H7 (cell line): ENCODE data around the gene VPS72. TPM values are rescaled to one million over a fixed set of nuclear protein-coding genes. Genes with fewer than 3 reads are reported as not detected.
"Not testable (repeated sequence)": the region's sequence is repeated elsewhere in the genome, so short reads cannot be mapped to it uniquely, and the experiment has no call there.

ENCODE experiments used
- DNase-seq: peaks from one replicate; pipeline ENCODE4 v3.0.0; 2012
- H3K27me3 ChIP-seq: 2 replicates; pipeline ENCODE4 v1.6.0; 2011; ENCODE audit warnings: mild to moderate bottlenecking, low read length; ENCODE audit not compliant: control insufficient read depth, insufficient read depth
- H3K36me3 ChIP-seq: replicated peaks from 2 replicates; pipeline ENCODE4 v1.5.1; 2011; ENCODE audit warnings: low read length; ENCODE audit not compliant: control insufficient read depth, insufficient read depth
- H3K4me3 ChIP-seq: 2 replicates; pipeline ENCODE4 v1.5.1; 2011; ENCODE audit warnings: low read depth, mild to moderate bottlenecking, control low read depth, low read length, moderate library complexity; ENCODE audit not compliant: insufficient read depth
- total RNA-seq: library from RNA; depleted of rRNA; stranded (reverse); fragments of >200 nt; shearing (Covaris generic); gene quantifications from 2 replicates; pipeline ENCODE4 v1.2.3, GENCODE V29; 2014; rRNA removed

The VPS72 gene
- total RNA-seq, result 167 and 180 TPM in 2 replicates

GRCh38 chr1:151189637-151190445, at the start of gene VPS72:
TSS of gene VPS72 (minus strand) at chr1:151190197. CDS start at chr1:151190121, 76 bp downstream.
- Histone ChIP-seq H3K36me3 (peaks cover 8% of the 10 kb centered on the region), H3K4me3 (peak within 1 kb of the TSS; percentile 75), H3K27me3 (no peaks in the 10 kb centered on the region)
- peak; percentile 94 for DNase-seq

GRCh38 chr1:151238467-151238739, 48.4 kb upstream of the VPS72 start:
- H3K27me3 ChIP-seq, result no peaks in the 10 kb centered on the region
- peaks cover 63% of the 10 kb centered on the region for H3K36me3 ChIP-seq
- DNase-seq, result no peak
- no peak overlapping the region for H3K4me3 ChIP-seq

- no peak overlapping the region for H3K4me3 ChIP-seq
- no peak for DNase-seq
- no peaks in the 10 kb centered on the region for H3K27me3 ChIP-seq
- peaks cover 60% of the 10 kb centered on the region for H3K36me3 ChIP-seq
These were observed 47.9 kb upstream of the VPS72 start for GRCh38 chr1:151237678-151238466.

GRCh38 chr1:151235235-151235634, 45.2 kb upstream of the VPS72 start:
- H3K4me3 ChIP-seq, result no peak overlapping the region
- H3K36me3 ChIP-seq, result peaks cover 61% of the 10 kb centered on the region

GRCh38 chr1:151222130-151222529, 32.1 kb upstream of the VPS72 start:
- Histone ChIP-seq H3K36me3 (peaks cover 6% of the 10 kb centered on the region), H3K27me3 (no peaks in the 10 kb centered on the region), H3K4me3 (no peak overlapping the region)
- no peak for DNase-seq

More at GRCh38 chr1:151235235-151235634, 45.2 kb upstream of the VPS72 start:
- no peaks in the 10 kb centered on the region for H3K27me3 ChIP-seq
- DNase-seq, result no peak

GRCh38 chr1:151221616-151222015, 31.6 kb upstream of the VPS72 start:
- Histone ChIP-seq H3K27me3 (no peaks in the 10 kb centered on the region), H3K36me3 (peaks cover 5% of the 10 kb centered on the region), H3K4me3 (no peak overlapping the region)
- no peak for DNase-seq

- no peak for DNase-seq
- H3K36me3 ChIP-seq, result peaks cover 3% of the 10 kb centered on the region
These were observed 23.6 kb upstream of the VPS72 start for GRCh38 chr1:151213560-151213959.

GRCh38 chr1:151211972-151212705, 22.1 kb upstream of the VPS72 start:
- no peak for DNase-seq
- Histone ChIP-seq H3K4me3 (no peak overlapping the region), H3K27me3 (no peaks in the 10 kb centered on the region), H3K36me3 (peaks cover 5% of the 10 kb centered on the region)

More at GRCh38 chr1:151213560-151213959, 23.6 kb upstream of the VPS72 start:
- Histone ChIP-seq H3K4me3 (no peak overlapping the region), H3K27me3 (no peaks in the 10 kb centered on the region)

GRCh38 chr1:151210830-151211229, 20.8 kb upstream of the VPS72 start:
- DNase-seq, result no peak
- Histone ChIP-seq H3K4me3 (no peak overlapping the region), H3K36me3 (peaks cover 5% of the 10 kb centered on the region), H3K27me3 (no peaks in the 10 kb centered on the region)

- not testable (repeated sequence) for H3K27me3 ChIP-seq, H3K36me3 ChIP-seq, DNase-seq, H3K4me3 ChIP-seq
These were observed 15.5 kb upstream of the VPS72 start for GRCh38 chr1:151205381-151205965.

- peaks cover 5% of the 10 kb centered on the region for H3K36me3 ChIP-seq
- no peaks in the 10 kb centered on the region for H3K27me3 ChIP-seq
- peak; percentile 38 for DNase-seq
- H3K4me3 ChIP-seq, result peak overlapping the region; percentile 93
These were observed 10.0 kb upstream of the VPS72 start for GRCh38 chr1:151199873-151200581.

- Histone ChIP-seq H3K27me3 (no peaks in the 10 kb centered on the region), H3K4me3 (peak within 1 kb of the TSS; percentile 93), H3K36me3 (peaks cover 5% of the 10 kb centered on the region)
- DNase-seq, result peak; percentile 99
These were observed 8.5 kb upstream of the VPS72 start, which contains the start of gene PIP5K1A for GRCh38 chr1:151198254-151199127. TSS of gene PIP5K1A (plus strand) at chr1:151198552. CDS start at chr1:151198997, 445 bp downstream.

GRCh38 chr1:151197863-151198253, 7.9 kb upstream of the VPS72 start:
- peak; percentile 35 for DNase-seq
- H3K4me3 ChIP-seq, result peak overlapping the region; percentile 93
- no peaks in the 10 kb centered on the region for H3K27me3 ChIP-seq
- peaks cover 3% of the 10 kb centered on the region for H3K36me3 ChIP-seq
